KMS-11 (cell line): ENCODE data around the gene BCAS1.

Experiments
- H2AFZ ChIP-seq: fragments of 200-600 bp; sonication (generic); 2 replicates; pipeline ENCODE4 v1.6.1; 2016; ENCODE audit warnings: antibody characterized with exemption, mixed run types, low read depth
- H3K27ac ChIP-seq: fragments of 200-600 bp; sonication (generic); 2 replicates; pipeline ENCODE4 v1.6.1; 2016; ENCODE audit warnings: mild to moderate bottlenecking, mixed run types
- H3K27me3 ChIP-seq: fragments of 200-600 bp; sonication (generic); 2 replicates; pipeline ENCODE4 v1.6.1; 2017; ENCODE audit warnings: mild to moderate bottlenecking, low read depth, mixed run types, moderate library complexity; ENCODE audit not compliant: insufficient read depth
- H3K36me3 ChIP-seq: fragments of 200-600 bp; sonication (generic); 2 replicates; pipeline ENCODE4 v1.6.1; 2017; ENCODE audit warnings: mild to moderate bottlenecking, mixed run types; ENCODE audit not compliant: insufficient read depth
- H3K4me1 ChIP-seq: fragments of 200-600 bp; sonication (generic); 2 replicates; pipeline ENCODE4 v1.6.1; 2016; ENCODE audit warnings: mild to moderate bottlenecking, low read depth, mixed run types; ENCODE audit not compliant: poor library complexity, severe bottlenecking
- H3K4me2 ChIP-seq: fragments of 200-600 bp; sonication (generic); 2 replicates; pipeline ENCODE4 v1.7.0; 2016; ENCODE audit warnings: mild to moderate bottlenecking, mixed run types
- H3K4me3 ChIP-seq: fragments of 200-600 bp; sonication (generic); IDR thresholded peaks from 2 replicates; pipeline ENCODE4 v1.6.1; 2017; ENCODE audit warnings: low read depth, low read length, mixed read lengths; ENCODE audit not compliant: insufficient read depth
- H3K79me2 ChIP-seq: fragments of 200-600 bp; sonication (generic); 2 replicates; pipeline ENCODE4 v1.6.1; 2016; ENCODE audit warnings: low read depth, mixed run types; ENCODE audit not compliant: insufficient read depth
- H3K9ac ChIP-seq: fragments of 200-600 bp; sonication (generic); 2 replicates; pipeline ENCODE4 v1.6.1; 2016; ENCODE audit warnings: mild to moderate bottlenecking, mixed run types
- H4K20me1 ChIP-seq: fragments of 200-600 bp; sonication (generic); 2 replicates; pipeline ENCODE4 v1.6.1; 2016; ENCODE audit warnings: mild to moderate bottlenecking, mixed run types; ENCODE audit not compliant: insufficient read depth
- TF ChIP-seq, protein P1 (sequence below): fragments of 200-600 bp; sonication (generic); conservative IDR thresholded peaks from 2 replicates; pipeline ENCODE4 v1.6.1; 2017; ENCODE audit warnings: low read depth, mild to moderate bottlenecking, antibody characterized with exemption, low read length, moderate library complexity, mixed read lengths

The BCAS1 gene, protein sequence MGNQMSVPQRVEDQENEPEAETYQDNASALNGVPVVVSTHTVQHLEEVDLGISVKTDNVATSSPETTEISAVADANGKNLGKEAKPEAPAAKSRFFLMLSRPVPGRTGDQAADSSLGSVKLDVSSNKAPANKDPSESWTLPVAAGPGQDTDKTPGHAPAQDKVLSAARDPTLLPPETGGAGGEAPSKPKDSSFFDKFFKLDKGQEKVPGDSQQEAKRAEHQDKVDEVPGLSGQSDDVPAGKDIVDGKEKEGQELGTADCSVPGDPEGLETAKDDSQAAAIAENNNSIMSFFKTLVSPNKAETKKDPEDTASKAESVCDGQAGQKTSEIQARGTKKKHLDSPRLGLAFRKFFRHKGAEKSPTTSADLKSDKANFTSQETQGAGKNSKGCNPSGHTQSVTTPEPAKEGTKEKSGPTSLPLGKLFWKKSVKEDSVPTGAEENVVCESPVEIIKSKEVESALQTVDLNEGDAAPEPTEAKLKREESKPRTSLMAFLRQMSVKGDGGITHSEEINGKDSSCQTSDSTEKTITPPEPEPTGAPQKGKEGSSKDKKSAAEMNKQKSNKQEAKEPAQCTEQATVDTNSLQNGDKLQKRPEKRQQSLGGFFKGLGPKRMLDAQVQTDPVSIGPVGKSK

DNA sequence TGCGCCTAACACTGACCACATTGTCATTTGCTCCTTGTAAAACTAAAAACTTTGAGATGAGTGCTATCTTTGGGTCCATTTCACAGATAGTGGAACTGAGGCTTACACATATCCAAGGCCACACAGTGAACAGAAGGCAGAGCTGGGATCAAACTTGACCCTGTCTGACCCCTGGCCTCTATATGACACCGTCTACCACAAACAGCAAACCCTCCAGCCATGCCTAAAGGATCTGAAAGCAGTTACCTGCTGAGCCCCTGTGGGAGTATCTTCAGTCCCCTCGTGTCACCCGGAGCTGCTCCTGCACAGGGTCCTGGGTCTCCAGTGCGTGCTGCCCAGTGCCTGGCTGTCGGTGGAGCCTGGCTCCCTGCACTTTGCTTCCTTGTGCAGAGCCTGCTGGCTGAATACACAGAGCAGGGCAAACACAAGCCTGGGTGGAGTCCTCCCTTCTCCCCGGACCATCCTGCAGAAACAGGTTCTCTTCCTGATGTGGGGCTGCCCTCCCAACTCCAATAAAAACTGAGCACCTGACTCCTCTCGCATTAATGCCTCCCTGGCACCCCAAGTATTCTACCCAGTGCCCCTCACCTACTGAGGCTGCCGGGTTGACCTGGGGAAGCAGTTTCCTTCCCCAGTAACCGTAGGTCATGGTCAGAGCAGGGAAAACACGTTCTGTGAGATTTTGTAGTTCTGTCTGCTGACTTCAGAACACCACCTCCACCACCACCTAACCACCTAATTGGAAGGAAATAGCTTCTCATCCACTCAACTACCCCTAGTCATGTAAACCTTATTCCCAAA is at the start of gene BCAS1:
Gene BCAS1, minus strand, starts transcription at position 408 of the 801 bp plus-strand sequence. CDS start 11,876 bp downstream, outside the sequence.
- Histone ChIP-seq H3K36me3 (no peaks in the 10 kb centered on the region), H3K27me3 (no peaks in the 10 kb centered on the region), H3K9ac (no peak within 1 kb of the TSS), H3K4me2 (no peak within 1 kb of the TSS), H4K20me1 (no peaks in the 10 kb centered on the region), H3K4me1 (peaks cover 50% of the 10 kb centered on the region), H3K4me3 (no peak within 1 kb of the TSS), H2AFZ (no peak within 1 kb of the TSS), H3K27ac (no peak within 1 kb of the TSS), H3K79me2 (no peaks in the 10 kb centered on the region)
- TF ChIP-seq, protein P1, sequence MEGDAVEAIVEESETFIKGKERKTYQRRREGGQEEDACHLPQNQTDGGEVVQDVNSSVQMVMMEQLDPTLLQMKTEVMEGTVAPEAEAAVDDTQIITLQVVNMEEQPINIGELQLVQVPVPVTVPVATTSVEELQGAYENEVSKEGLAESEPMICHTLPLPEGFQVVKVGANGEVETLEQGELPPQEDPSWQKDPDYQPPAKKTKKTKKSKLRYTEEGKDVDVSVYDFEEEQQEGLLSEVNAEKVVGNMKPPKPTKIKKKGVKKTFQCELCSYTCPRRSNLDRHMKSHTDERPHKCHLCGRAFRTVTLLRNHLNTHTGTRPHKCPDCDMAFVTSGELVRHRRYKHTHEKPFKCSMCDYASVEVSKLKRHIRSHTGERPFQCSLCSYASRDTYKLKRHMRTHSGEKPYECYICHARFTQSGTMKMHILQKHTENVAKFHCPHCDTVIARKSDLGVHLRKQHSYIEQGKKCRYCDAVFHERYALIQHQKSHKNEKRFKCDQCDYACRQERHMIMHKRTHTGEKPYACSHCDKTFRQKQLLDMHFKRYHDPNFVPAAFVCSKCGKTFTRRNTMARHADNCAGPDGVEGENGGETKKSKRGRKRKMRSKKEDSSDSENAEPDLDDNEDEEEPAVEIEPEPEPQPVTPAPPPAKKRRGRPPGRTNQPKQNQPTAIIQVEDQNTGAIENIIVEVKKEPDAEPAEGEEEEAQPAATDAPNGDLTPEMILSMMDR, result no peak

DNA sequence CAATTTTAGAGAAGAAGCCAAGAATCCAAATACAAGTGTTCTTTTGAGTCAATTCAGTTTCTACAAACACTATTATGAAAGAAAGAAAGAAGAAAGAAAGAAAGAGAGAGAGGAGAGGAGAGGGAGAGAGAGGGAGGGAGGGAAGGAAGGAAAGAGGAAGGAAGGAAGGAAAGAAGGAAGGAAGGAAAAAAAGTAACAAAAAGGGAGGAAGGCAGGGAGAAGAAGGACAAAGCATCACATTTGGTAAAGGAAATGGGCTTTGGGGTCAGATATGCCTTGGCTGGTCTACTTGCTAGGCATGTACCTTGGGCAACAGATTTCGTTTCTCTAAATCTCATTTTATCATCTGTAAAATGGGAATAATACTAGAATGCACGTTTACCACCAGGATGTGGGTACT is 49.4 kb upstream of the BCAS1 start:
- TF ChIP-seq, protein P1, result no peak
- no peaks in the 10 kb centered on the region for H3K4me1 ChIP-seq
- no peak overlapping the region for H3K9ac ChIP-seq
- no peaks in the 10 kb centered on the region for H3K36me3 ChIP-seq
- no peak overlapping the region for H3K4me2 ChIP-seq
- H3K27ac ChIP-seq, result no peak overlapping the region
- H3K4me3 ChIP-seq, result no peak overlapping the region
- H3K79me2 ChIP-seq, result no peaks in the 10 kb centered on the region
- no peaks in the 10 kb centered on the region for H4K20me1 ChIP-seq
- no peaks in the 10 kb centered on the region for H3K27me3 ChIP-seq
- no peak overlapping the region for H2AFZ ChIP-seq

DNA sequence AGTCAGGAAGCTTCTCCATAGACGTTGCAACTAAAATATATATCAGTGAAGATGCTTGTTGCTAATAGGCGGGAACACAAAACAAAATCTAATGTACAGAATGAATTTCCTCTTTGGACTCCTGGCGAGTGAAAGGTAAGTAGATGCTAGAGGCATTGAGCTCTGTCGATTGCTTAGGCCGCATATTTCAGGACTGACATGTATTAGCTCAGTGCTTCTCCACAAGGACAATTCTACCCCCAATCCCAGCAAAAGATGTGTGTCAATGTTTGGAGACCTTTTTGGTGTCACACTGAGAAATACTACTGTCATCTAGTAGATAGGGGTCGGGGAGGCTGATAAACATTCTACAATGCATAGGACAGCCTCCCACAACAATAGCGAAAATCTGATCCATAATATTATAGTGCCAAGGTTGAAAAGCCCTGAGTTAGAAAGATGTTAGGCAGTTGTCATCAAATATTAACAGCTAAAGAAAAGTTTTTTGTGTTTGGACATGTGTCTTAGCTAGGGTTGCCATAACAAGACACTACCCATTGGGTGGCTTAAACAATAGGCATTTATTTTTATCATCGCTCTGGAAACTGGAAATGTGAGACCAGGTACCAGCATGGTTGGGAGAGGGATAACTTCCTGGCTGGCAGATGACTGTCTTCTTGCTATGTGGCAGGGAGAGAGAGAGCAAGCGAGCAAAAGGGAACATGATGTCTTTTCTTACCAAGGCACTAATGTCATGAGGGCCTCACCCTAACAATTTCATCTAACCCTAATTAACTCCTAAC is 48.0 kb upstream of the BCAS1 start:
- H3K27me3 ChIP-seq, result no peaks in the 10 kb centered on the region
- no peak overlapping the region for H3K27ac ChIP-seq

More for the DNA sequence above, 48.0 kb upstream of the BCAS1 start:
- Histone ChIP-seq H3K4me3 (no peak overlapping the region), H3K4me2 (no peak overlapping the region), H4K20me1 (no peaks in the 10 kb centered on the region), H3K36me3 (no peaks in the 10 kb centered on the region), H3K79me2 (no peaks in the 10 kb centered on the region), H3K9ac (no peak overlapping the region), H2AFZ (no peak overlapping the region), H3K4me1 (no peaks in the 10 kb centered on the region)
- TF ChIP-seq, protein P1, result no peak
